HG02852 (cell line): ENCODE results near the gene SCRN2.
A peak's percentile ranks its signal among the peaks of the same experiment; 100 is the strongest.

Experiments used
- ATAC-seq: cut with Tn5 transposase; IDR thresholded peaks from one replicate; pipeline ENCODE4 v1.9.1; 2021; ENCODE audit warnings: mild to moderate bottlenecking, moderate library complexity; ENCODE audit not compliant: unreplicated experiment

The SCRN2 gene

DNA sequence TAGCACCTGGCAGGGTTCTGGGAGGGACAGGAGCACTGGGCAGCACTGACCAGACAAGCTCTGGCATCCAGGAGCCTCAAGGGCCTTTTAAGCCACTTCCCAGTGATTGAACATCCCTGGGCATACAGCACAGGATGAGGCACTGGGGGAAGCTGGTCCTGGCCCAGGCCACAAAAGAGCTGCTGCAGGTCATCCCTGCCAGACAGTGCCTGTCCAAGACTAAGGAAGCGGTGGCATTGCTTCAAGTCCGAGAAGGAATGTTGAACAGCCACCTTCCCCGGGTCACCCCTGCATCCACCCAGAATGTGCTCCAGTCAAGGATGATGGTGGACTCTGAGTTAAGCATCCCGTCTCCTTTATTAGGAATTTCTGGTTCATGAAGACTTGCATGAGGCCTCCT lies 18.3 kb downstream of the SCRN2 start:
- no peak for ATAC-seq

DNA sequence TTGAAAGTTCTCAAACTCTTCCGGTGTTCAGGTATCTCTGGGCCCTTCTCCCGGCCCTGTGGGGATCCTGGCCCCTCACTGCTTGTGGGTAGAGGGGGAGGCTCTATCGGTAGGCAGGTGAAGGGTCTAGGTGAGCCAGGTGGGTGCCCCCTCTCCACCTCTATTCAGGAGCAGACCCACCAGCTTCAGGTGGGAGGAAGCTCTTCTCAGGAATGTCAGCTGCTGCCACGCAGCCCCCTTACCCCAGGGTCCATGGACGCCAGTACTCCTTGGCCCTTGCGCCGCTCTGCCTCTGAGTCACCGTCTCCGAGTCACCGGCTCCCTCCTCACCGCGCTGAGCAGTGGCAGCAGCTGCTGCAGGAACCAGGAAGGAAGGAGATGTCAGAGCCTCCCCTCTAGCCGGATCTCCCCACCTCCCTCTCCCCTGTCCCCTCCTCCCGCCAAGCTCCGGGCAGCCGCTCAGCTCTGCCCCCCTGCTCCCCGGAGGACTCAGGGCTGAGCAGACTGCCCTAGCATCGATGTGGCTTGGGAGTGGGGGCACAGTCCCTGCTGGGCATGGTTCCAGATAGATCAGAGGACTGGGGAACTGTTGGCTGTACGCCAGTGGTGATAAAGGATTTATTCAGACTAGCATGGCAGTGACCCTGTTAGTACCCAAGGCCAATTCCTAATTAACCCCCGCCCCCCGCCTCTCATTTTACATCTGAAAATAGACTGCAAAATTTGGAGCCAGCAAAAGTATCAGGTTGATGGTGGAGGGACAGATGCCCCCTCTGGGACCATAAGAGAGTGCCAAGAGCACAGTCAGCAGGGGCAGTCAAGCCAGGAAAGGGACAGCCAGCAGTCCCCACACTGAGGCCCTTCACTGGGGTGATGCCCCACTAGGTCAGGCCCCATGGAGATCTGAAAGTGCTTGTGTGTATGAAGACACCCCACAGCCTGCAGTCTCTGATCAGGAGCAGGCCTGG lies 19.4 kb downstream of the SCRN2 start, which contains the start of gene OSBPL7:
TSS of gene OSBPL7 (minus strand) at position 371 of the 968 bp plus-strand sequence. CDS start 1,516 bp downstream, outside the sequence.
- peak; percentile 85 for ATAC-seq

DNA sequence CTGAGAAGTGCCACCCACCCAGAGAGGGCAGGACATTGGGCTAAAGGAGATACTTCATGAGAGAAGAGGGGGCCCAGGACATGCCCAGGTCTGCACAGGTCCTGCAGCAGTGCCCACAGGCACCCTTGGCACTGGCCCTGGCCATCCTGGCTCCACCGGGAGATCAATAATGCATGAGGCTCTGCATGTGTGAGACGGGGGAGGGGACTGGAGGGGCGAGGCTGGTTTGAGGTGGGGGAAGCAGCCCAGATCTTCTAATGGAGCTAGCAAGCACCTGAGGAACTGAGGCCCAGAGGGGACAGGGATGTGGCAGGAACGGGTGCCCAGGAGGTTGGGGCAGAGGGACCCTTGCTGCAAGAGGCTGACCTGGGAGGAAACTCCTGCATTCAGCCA lies 20.0 kb downstream of the SCRN2 start:
- ATAC-seq, result no peak

DNA sequence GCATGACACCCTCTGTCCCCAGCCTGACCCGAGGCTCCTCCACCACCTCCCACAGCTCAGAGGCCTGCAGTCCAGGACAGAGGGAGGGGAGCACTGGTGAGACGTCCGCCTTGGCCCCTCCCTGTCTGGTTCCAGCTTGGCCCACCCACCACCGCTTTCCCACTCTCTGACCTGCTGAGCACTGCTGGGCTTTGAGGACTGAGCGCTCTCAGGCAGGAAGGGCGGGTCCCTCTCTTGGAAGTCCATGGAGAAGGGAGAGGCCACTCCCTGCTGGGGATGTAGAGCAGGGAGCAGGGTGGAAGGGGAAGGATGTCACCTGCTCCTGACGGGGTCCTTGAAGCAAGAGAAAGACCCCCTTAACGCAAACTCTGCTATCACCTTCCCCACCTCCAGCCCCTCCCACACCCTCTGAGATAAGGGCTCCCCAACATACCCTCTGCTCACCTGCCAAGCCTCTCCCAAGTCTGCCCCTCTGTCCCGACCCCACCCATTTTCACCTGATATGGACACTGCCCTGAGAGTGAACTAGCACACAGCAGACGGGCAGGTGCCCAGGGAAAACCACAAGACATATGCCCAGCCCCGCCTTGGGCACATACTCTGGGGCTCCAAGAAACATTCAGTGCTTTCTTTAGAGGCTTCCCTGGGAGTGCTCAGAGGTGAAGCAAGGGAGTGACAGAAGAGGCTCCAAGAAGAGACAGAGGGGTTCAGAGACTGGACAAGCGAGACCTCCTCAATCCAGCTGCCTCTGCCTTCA lies 20.9 kb downstream of the SCRN2 start:
- no peak for ATAC-seq

DNA sequence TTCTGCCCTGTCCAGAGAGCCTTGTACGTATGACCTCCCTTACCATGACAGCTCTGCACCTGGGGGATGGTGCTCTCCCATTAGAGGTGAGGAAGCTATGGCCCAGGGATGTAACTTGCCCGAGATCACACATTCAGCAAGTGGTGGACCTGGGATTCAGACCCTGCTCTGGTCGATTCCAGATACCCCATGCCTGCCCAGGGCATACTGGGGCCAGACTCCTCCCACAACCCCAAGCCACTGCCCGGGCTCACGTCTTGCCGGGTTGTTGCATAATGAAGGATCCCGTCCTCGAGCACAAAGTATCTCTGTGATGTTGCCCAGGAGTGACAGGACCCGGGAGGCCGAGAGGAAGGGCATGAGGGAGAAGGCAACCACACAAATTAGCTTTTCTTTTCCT lies 21.6 kb downstream of the SCRN2 start:
- no peak for ATAC-seq

DNA sequence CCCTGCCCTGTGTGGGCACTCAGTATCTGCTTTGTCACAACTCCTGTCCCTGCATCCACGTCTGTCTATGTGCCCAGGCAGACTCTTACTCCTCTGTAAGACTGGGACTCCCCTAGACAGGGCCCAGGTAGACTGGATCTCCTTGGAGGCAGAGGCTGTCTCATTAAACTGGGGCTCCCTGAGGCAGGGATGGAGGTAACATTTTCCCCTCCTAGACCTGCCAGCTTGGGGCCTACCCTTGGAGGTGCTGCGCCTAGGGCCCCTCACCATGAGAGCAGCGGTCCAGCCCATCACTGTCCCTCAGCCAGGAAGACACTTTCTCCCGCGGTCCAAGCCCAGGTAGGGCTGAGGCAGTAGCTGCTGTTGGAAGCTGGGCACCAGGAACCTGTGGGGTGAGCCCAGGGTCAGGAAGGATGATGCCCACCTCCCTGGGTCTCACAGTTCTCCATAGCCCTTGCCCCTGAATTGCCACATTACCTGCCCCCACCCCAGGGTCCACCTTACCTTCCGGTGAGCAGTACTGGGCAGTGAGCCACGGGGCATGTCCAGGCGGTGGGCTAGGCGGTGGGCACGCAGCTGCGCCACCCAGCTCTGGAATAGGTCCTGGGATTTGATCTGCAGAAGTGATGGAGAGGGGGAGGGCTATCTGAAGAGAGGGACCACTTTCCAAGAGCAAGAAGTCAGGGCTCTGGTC lies 22.9 kb downstream of the SCRN2 start:
- no peak for ATAC-seq

DNA sequence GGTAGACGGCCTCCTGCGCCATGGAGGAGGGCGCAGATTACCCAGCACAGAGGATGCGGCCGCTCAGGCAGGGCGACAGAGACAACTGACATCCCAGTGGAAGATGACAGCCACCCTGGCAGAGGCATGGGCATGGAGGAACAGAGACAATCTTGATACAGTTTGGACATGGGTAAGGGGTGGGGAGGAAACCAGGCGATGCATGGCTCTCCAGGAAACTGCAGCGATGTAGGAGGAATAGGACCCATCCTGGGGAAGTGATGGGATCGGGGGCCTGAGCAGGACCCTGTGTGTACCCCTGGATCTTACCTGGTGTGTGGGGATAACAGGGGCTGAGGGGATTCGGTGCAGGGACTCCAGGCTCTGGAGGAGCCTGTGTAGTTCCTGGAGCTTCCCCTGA lies 24.1 kb downstream of the SCRN2 start:
- ATAC-seq, result no peak

DNA sequence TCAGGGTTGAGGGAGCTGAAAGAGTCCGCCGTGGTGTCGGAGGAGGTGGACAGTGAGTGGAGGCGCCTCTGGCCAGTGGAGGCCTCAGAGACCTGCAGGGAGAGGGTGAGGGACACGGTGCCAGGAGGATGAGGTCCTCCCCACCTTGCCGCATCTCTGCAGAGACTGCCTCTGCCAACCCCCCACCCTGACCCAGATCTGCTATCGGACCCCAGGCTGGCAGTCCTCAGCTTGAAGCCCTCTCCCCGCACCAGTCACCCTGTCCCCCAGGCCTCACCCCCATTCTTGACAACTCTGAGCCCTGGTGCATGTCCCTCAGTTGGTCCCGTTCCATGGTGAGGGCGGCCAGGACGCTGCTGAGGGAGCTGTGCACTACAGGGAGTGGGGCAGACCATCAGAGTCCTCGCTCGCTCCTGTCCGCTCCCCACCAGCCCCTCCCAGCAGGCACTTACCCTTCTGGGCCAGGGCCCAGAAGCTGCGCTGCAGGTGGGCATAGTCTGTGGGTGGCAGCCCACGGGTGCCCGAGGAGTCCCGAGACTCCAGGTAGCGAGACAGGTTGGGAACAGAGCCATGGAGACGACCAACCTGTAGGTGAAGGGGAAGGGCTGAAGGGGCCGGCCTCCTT lies 24.9 kb downstream of the SCRN2 start:
- no peak for ATAC-seq

DNA sequence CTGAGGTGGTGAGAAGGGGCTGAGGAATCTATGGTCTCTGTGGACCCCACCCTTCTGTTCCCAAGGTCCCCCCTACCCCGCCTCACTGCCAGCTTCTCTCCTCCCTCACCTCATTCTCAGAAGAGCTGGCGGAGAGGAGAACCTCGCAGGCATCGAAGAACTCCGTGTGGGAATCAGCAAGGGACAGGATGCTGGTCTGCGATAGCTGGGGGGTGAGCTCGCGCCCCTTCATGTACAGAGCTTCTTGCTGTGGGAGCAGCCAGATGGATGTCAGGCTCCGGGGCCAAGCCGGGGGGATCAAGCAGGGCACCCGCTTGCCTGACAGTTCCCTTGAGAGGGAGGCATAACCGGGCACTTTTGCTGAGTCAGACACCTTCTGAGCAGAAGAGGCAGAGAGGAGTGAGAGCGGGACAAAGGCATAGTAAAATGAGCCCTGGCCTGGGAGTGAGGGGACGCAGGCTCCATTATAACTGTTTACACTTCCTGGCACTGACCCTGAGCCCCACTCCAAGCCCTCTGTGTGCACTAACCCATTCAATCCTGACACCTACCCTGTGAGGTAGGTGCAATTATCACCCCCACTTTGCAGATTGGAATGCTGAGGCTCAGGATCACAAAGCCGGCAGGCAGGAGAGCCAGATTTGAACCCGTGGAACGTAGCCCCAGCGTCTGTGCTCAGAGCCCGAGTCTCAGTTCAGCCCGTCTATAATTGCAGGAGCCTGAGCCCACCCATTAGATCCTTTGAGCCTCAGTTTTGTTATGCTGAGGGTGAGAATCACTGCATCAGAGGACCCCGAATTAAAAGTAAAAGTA lies 25.8 kb downstream of the SCRN2 start:
- ATAC-seq, result no peak

DNA sequence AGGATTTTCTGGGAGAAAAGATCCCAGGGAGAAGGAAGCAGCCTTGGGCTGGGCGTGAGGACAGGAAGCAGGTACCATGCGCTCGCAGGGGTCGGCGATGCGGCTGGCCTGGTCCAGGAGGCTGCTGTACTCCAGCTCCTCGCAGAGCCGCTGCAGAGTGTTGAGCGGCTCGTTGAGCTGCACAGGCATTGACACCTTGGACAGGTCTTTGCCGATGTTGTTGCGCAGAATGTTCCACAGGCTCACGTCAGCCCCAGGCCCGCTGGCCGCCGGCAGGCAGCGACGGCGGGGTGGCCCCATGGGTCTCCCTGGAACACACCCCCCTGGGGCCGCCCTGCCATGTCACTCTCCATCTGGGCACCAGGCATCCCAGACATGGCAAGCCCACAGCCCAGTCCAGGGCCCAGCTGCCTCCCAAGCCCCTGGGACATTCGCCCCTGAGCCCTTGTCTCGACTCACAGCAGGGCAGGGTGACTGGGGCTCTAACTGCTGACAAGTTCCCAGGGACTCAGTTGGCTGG lies 27.5 kb downstream of the SCRN2 start:
- no peak for ATAC-seq

DNA sequence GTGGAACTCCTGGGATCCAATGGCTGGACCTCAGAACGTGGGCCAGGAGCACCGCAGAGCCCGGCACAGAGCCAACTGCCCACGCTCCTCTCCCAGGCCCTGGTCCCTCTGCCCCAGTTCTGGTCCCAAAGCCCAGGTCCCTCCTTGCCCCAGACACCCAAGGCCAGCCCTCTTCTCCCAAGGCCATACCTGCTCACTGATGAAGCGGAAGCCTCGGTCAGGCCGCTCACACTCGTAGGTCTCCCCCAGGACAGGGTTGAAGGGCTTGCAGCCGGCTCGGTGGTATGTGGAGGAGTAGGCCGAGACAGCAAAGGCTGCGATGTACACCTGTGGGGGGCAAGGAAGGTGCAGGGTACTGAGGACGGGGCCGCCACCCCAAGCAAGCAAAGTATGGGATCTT lies 28.0 kb downstream of the SCRN2 start:
- no peak for ATAC-seq

DNA sequence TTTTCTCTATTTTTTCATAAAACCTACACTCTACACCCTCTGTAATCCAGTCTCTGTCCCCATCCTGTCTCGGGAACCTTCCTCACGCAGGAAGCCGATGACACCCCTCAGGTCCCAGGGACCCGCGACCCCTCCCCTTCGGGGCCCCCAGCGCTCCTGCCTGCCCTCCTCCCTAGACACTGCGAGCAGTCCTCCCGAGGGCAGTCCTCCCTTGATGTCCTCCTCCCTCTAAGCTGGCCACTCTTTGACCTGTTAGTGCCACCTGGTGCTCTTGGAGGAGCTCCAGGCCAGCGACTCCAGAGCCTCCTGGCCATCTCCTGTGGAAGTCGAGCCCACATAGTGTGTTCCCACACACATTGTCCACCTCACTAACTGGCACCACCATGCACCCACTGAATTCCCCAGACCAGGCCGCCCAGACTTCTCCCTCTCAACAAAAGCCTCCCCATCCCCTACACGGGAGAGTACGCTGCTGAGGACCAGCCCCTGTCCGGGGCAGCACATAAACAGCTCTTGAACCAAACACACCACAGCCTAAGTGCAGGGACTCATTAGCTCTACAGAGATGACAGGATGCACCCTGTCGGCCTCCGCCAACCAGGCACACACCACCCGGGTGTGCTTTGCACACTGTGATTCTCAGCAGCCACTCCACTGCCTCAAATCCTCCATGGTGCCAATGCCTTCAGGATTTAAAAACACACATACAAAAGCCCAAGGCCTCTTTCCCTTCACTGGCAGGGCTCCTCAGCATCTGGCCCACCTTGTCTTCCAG lies 28.7 kb downstream of the SCRN2 start:
- no peak for ATAC-seq

DNA sequence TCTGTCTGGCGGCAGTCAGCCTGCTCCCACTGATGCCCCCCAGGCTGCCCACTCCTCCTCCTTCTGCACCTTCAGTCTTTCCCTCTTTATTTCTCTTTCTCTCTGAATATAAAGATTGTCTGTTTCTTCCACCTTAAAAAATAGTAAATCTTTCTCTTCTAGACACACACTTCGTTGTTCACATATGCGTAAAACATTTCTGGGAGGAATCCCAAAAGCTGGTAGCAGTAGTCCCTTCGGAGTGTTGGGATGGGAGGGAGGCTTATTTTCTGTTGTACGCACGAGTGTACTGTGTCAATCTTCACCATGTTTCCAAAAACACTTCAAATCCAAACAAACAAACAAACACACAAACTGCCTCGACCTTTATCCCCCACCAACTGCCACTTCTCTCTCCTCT lies 29.4 kb downstream of the SCRN2 start:
- ATAC-seq, result no peak

DNA sequence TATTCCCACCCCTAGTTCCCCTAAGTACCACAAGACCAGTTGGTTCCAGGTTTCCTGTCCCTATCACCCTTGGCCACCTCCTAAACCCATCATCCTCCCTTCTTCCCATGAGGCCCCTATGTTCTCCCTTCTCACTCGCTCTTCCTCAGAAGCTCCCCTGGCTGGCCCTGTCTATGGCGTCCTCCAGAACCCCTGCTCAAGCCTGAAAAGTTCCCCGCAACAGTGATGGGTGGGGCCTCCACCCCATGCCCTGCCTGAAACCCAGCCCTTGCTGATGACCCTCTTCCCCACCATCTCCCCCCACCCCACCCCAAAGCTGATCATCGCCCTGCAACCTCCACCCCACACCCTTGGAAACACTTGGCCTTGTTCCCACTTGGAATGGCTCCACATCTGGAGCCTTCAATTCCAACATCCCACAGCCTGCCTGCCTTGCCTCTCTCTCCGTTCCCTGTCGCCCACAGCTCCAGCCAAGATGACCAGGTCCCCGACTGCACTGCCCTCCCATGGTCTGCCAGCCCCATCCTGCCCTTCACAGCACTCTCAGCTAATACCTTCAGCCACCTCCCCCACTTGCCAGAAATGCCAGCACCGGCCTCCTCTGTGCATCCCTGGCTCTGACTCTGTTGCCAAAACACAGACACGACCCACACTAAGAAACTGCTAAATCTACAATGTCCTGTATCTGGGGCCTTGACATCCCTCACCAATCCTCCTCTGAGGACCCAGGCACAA lies 30.0 kb downstream of the SCRN2 start:
- no peak for ATAC-seq

DNA sequence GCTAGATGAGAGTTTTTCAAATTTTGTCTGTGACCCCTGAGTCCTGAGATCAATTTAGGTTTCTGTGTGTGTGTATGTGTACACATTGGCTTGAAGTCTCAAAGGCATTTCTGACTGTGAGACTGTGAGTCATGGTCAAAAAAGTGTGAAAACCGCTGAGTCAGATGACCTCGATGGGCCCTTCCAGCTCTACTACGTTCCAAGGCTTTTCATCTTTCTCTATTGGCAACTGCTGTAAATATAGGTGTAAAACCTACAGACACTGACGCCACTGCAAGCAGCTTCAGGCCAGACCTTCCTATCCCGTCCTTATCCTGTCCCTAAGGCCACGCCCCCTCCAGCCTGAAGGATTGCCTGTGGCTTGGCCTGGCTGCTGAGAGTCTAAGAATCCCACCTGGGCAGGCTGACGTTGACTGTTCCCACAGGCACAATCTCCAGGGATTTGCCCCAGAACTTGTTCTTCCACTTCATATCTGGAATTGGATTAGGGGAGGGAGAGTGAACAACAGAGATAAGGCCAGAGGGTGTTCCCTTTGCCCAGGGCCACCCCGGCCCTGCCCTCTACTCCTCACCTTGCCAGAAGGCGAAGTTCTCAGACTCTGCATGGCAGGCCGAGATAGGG lies 30.8 kb downstream of the SCRN2 start:
- ATAC-seq, result no peak

DNA sequence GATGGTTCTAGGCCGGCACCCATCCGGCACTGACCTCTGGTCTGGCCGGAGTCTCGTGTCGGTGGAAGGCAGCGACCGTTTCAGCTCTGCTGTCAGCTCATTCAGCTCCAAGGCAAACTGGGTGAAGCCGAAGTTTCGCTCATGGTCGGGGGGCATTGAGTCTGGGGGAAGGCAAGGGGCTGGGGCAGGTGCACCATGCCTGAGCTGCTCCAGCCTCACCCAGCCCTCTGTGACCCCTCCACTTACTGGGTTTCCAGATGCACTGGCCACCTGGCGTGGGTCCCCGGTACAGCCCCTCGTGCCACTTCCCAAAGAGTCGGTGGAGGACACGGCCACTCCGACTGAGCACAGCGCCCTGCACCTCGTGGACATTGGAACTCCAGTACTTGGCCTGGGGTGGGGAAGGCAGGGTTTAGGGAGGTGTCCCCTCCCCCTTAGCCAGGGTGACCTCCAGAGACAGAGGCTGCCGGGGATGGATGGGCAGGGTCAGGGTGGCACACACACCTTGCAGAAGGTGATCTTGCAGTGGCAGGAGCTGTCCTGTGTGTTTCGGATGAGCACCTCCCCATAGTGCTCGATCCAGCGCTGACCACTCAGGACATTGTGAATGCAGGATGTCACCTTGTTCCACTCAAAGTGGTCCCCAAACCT lies 32.1 kb downstream of the SCRN2 start:
- no peak for ATAC-seq

DNA sequence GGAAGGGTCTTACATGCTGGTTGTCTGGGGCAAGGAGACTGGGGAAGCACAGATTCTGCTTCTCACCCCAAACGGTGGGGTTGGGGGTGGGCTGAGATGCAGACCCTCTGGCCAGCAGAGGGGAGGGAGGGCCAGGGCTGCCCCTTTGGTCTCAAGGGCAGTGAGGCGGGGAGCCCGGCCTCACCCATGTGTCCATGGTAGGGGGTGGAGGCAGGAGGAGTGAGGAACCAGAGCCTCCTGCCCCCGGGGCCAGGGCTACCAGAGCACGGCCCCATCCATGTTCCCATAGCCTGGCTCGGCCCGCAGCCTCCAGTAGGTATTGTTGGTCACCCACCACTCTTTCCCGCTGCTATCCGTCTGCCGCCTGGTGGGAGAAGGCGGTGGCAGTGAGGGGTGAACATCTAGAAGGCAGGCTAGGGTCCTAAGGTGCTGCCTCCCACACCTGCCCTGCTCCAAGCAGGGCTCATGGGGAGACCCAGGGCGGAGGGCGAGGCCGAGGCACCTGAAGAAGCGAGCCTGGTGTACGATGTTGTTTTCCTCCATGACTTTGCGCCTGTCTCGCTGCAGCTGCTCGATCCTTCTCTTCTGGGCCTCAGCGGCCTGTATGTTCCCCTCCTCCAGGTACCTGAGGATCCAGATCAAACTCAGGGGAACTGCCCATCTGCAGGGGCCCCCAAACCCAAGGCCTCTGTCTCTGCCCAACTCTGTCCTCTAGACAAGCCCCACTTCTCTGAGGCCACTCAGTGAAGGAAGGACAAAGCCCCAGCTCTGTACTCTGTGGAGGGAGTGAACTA lies 32.8 kb downstream of the SCRN2 start:
- ATAC-seq, result no peak
